Stomach (tissue), 9 donors: ENCODE measurements around the gene PHACTR3. TPM values are rescaled to one million over a fixed set of nuclear protein-coding genes. Genes with fewer than 3 reads are reported as not detected.

ENCODE experiments used
- DNase-seq, 2 donors: peaks; one replicate each; pipeline versions ENCODE4 v3.0.0 to v3.0.0-alpha.2; 2013 to 2019
- H3K27ac ChIP-seq, 5 donors: fragments of 200-600 bp in 4 of 5; sonication (generic) in 4 of 5; one replicate each; pipeline ENCODE4 v1.5.1; 2013 to 2019; ENCODE audit warnings: mild to moderate bottlenecking in 1 of 5, moderate library complexity in 1 of 5
- H3K27me3 ChIP-seq, 3 donors: fragments of 200-600 bp; sonication (generic); one replicate each; pipeline ENCODE4 v1.5.1; 2017 to 2019; ENCODE audit warnings: mixed run types in 1 of 3
- H3K36me3 ChIP-seq, 4 donors: fragments of 200-600 bp; sonication (generic); 1 replicate in 3 of 4; 2 replicates in 1 of 4; pipeline ENCODE4 v1.5.1; 2016 to 2019
- H3K4me1 ChIP-seq, 4 donors: fragments of 200-600 bp; sonication (generic); one replicate each; pipeline ENCODE4 v1.5.1; 2016 to 2019
- H3K4me3 ChIP-seq, 4 donors: fragments of 200-600 bp; sonication (generic) in 3 of 4; one replicate each; pipeline ENCODE4 v1.5.1; 2016 to 2019; ENCODE audit warnings: mild to moderate bottlenecking in 1 of 4
- H3K9me3 ChIP-seq, 4 donors: fragments of 200-600 bp; sonication (generic); one replicate each; pipeline ENCODE4 v1.5.1; 2016 to 2019
- CTCF ChIP-seq, 7 experiments: fragments of 450-650 bp in 4 of 7; fragments of 200-600 bp in 3 of 7; sonication (generic) in 3 of 7; IDR thresholded peaks; one replicate each; pipeline ENCODE4 v1.5.1; 2016 to 2019; ENCODE audit warnings: antibody characterized with exemption in 7 of 7, control low read depth in 2 of 7, mild to moderate bottlenecking in 1 of 7
- EP300 ChIP-seq: sonication (generic); formaldehyde crosslinking; IDR thresholded peaks from one replicate; pipeline ENCODE4 v1.6.1; 2017; ENCODE audit warnings: antibody characterized with exemption
- POLR2A ChIP-seq, 4 donors: fragments of 450-650 bp; IDR thresholded peaks; one replicate each; pipeline ENCODE4 v1.6.1; 2016; ENCODE audit warnings: antibody characterized with exemption in 4 of 4, control low read depth in 2 of 4, mild to moderate bottlenecking in 1 of 4, moderate library complexity in 1 of 4
- POLR2AphosphoS5 ChIP-seq, 3 donors: sonication (generic); formaldehyde crosslinking; IDR thresholded peaks; one replicate each; pipeline ENCODE4 v1.6.1; 2016; ENCODE audit warnings: antibody characterized with exemption in 3 of 3
- WGBS, 5 donors: extraction: QIAGEN DNeasy Blood & Tissue Kit in 3 of 5; methylation state at CpG; one replicate each; pipeline versions ENCODE4 v1.1.5 to v1.1.7; 2013 to 2018; 5-methylcytosine and 5-hydroxymethylcytosine counted together
- intact Hi-C: fragments of 100-400 bp; cut with DNase I; formaldehyde crosslinking; loops from one replicate; pipeline ENCODE4 v1.15.1; 2023; ENCODE audit warnings: low total_unique reads
- polyA plus RNA-seq, 3 donors: library from polyadenylated mRNA; stranded (reverse); fragments of 200-250 nt; gene quantifications; one replicate each; pipeline ENCODE4 v1.2.3, GENCODE V29; 2013
- total RNA-seq, 5 donors: library from RNA; depleted of rRNA; stranded (reverse); fragments of >200 nt; gene quantifications; one replicate each; pipeline versions ENCODE4 v1.1.0 to v1.2.3, GENCODE V29; 2014 to 2016
- donor health status: healthy with polysubstance abuse.
- donor health status: Bipolar disorder and iron deficiency.
- donor health status: healthy.

PHACTR3 gene
- total and polyA plus RNA-seq, 8 donors, result 0.55 to 3.7 (median 3.2) TPM; not detected in 3

- Histone ChIP-seq H3K36me3 (no peaks in the 10 kb centered on the region), H3K27ac (no peak overlapping the region), H3K27me3 (peaks cover 0 to 33% (median 0%) of the 10 kb centered on the region in 3 donors), H3K4me1 (no peaks in the 10 kb centered on the region), H3K9me3 (peaks cover 0 to 5% (median 0%) of the 10 kb centered on the region in 4 donors), H3K4me3 (no peak overlapping the region)
- WGBS, 5 donors, result 66 to 83% (median 76%) methylated on average over 4 to 7 of the region's 7 CpGs
- no peak for TF ChIP-seq CTCF (IDR thresholded peaks at IDR 0.05)
- no peak for TF ChIP-seq EP300
- no peak for TF ChIP-seq POLR2A (IDR thresholded peaks at IDR 0.05)
- no peak for TF ChIP-seq POLR2AphosphoS5 (IDR thresholded peaks at IDR 0.05)
- intact Hi-C loops, result no loop called here
- DNase-seq, result no peak
Measured at GRCh38 chr20:59688999-59689398, 84.7 kb downstream of the PHACTR3 start.

- H3K27ac ChIP-seq, result no peak overlapping the region
- H3K27me3 ChIP-seq, result peaks cover 0 to 36% (median 0%) of the 10 kb centered on the region in 3 donors
- TF ChIP-seq EP300, result no peak
- no peak for TF ChIP-seq POLR2AphosphoS5 (IDR thresholded peaks at IDR 0.05)
- no peak for TF ChIP-seq POLR2A (IDR thresholded peaks at IDR 0.05)
- no peak for TF ChIP-seq CTCF (IDR thresholded peaks at IDR 0.05)
- WGBS, 5 donors, result 75 to 84% (median 79%) methylated on average over 4 of the region's 4 CpGs
- intact Hi-C loops, result no loop called here
- H3K4me1 ChIP-seq, result no peaks in the 10 kb centered on the region
- H3K9me3 ChIP-seq, result peaks cover 0 to 5% (median 0%) of the 10 kb centered on the region in 4 donors
- DNase-seq, result no peak
- no peaks in the 10 kb centered on the region for H3K36me3 ChIP-seq
- no peak overlapping the region for H3K4me3 ChIP-seq
Measured at GRCh38 chr20:59690101-59690500, 85.8 kb downstream of the PHACTR3 start.

GRCh38 chr20:59690976-59691375 is 86.6 kb downstream of the PHACTR3 start:
- intact Hi-C loops, result no loop called here
- Histone ChIP-seq H3K4me3 (no peak overlapping the region), H3K4me1 (no peaks in the 10 kb centered on the region), H3K27ac (no peak overlapping the region), H3K27me3 (peaks cover 0 to 35% (median 0%) of the 10 kb centered on the region in 3 donors), H3K36me3 (no peaks in the 10 kb centered on the region), H3K9me3 (peaks cover 0 to 5% (median 0%) of the 10 kb centered on the region in 4 donors)
- no peak for DNase-seq
- 65 to 76% (median 71%) methylated on average over 4 of the region's 4 CpGs for WGBS, 5 donors
- TF ChIP-seq CTCF (IDR thresholded peaks at IDR 0.05) (no peak), POLR2AphosphoS5 (IDR thresholded peaks at IDR 0.05) (no peak), POLR2A (IDR thresholded peaks at IDR 0.05) (no peak), EP300 (no peak)

- WGBS, 5 donors, result 55 to 72% (median 61%) methylated on average over 3 of the region's 3 CpGs
- peaks cover 0 to 5% (median 0%) of the 10 kb centered on the region in 4 donors for H3K9me3 ChIP-seq
- DNase-seq, result no peak
- no peak for TF ChIP-seq CTCF (IDR thresholded peaks at IDR 0.05)
- peaks cover 0 to 46% (median 0%) of the 10 kb centered on the region in 3 donors for H3K27me3 ChIP-seq
- H3K4me1 ChIP-seq, result no peaks in the 10 kb centered on the region
- no peak overlapping the region for H3K27ac ChIP-seq
- no peak overlapping the region for H3K4me3 ChIP-seq
- H3K36me3 ChIP-seq, result no peaks in the 10 kb centered on the region
- intact Hi-C loops, result no loop called here
Measured at GRCh38 chr20:59692139-59692538, 87.8 kb downstream of the PHACTR3 start.
